Measurements from ENCODE around the gene EIF2B1. TPM values are rescaled to one million over a fixed set of nuclear protein-coding genes. Genes with fewer than 3 reads are reported as not detected.

The EIF2B1 gene
- total RNA-seq = 10 to 100 TPM; 50.5 to 55.7 (median 51.0) TPM
- total RNA-seq (2013) = 45.8 TPM

DNA sequence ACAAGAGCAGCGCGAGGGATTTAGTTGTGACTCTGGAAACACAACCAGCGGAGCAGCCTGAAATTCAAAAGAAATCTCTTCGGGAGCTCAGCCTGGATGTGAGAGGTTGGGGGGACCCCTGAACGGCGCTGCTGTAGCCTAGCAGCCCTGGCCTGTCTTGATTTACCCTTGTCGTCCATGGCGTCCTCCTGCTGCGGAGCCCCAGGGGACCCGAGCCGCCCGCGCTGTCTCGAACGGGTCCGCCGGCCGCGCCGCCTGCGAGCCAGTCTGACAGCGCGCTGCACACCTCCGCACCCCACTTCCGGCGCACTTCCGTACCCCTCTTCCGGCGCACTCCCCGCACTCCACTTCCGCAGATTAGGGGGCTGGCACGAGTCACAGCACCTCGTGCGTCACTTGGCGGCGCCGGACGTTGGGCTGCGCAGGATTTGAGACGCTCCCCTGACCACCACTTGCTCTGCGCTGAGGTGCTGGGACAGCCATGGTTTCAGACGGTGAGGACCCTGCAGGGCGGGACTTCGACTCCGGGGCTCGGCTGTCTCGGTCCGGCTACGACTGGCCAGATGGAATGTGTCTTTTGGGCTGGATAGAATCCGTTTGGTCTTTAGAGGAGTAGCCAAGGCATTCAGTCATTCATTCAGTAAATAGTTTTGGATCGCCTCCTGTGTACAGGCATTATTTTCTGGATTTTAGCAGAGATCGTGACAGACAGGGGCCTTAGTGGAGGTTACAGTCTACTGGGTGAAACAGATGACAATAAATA lies at the start of gene EIF2B1, which contains the start of gene GTF2H3:
Gene EIF2B1 (minus strand): TSS at position 308 of the 763 bp plus-strand sequence. CDS start 129 bp downstream, at position 179.
Gene GTF2H3 (plus strand): TSS at position 451 of the 763 bp plus-strand sequence. CDS start 31 bp downstream, at position 482.
- intact Hi-C loops (cut with micrococcal nuclease) = loop anchor here (1.0 kb wide), 2 partner anchors 49 to 175 kb away; partner anchors contain the start of genes SNRNP35 and TMED2
- H3K36me3 Mint-ChIP-seq = peaks cover 8% of the 10 kb centered on the region
- ATAC-seq (peak; percentile 93 to 98 (median 98)), DNase-seq (peak; percentile 96 to 98)
- peak within 1 kb of the TSS; percentile 97 for H3K4me3 Mint-ChIP-seq
- peak within 1 kb of the TSS; percentile 97 for H3K4me3 ChIP-seq (ENCODE audit: low read length)
- peak within 1 kb of the TSS; percentile 88 for H3K27ac ChIP-seq (ENCODE audit: low read length)
- no peaks in the 10 kb centered on the region for H3K27me3 ChIP-seq (ENCODE audit: control insufficient read depth, insufficient read depth, low read length)
- WGBS (ENCODE audit: insufficient coverage) = 0% methylated on average over 52 of the region's 52 CpGs
- peak within 1 kb of the TSS; percentile 98 for H3K27ac Mint-ChIP-seq
- H3K27me3 Mint-ChIP-seq (ENCODE audit: low read depth in 2 of 2) = no peaks in the 10 kb centered on the region
- no peaks in the 10 kb centered on the region for H3K9me3 ChIP-seq (ENCODE audit: control insufficient read depth, insufficient read depth, low read length)
- TF ChIP-seq CTCF (IDR thresholded peaks at IDR 0.05) = no peak
- peaks cover 26 to 28% of the 10 kb centered on the region in 2 donors for H3K4me1 Mint-ChIP-seq
- peaks cover 22% of the 10 kb centered on the region for H3K36me3 ChIP-seq (ENCODE audit: control insufficient read depth, insufficient read depth, low read length)
- no peaks in the 10 kb centered on the region for H3K9me3 Mint-ChIP-seq
- peaks cover 20% of the 10 kb centered on the region for H3K4me1 ChIP-seq (ENCODE audit: control insufficient read depth, insufficient read depth, low read length)

DNA sequence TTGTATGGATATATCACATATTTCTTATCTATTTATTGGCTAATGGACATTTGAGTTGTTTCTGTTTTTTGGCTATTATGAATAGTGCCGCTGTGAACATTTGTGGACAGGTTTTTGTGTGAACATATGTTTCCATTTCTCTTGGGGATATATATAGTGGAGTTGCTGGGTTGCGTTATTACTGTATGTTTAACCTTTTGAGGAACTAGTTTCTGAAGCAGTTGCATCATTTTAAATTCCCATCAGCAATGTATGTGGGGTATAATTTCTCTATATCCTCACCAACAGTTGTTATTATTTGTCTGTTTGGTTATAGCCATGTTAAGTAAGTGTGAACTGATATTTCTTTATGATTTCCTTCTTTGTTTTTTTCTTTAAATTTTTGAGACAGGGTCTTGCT lies 48.1 kb upstream of the EIF2B1 start:
- Histone ChIP-seq H3K4me3 (ENCODE audit: low read length) (no peak overlapping the region), H3K27me3 (ENCODE audit: control insufficient read depth, insufficient read depth, low read length) (no peaks in the 10 kb centered on the region), H3K9me3 (ENCODE audit: control insufficient read depth, insufficient read depth, low read length) (no peaks in the 10 kb centered on the region), H3K4me1 (ENCODE audit: control insufficient read depth, insufficient read depth, low read length) (no peaks in the 10 kb centered on the region), H3K27ac (ENCODE audit: low read length) (no peak overlapping the region), H3K36me3 (ENCODE audit: control insufficient read depth, insufficient read depth, low read length) (no peaks in the 10 kb centered on the region)
- H3K9me3 Mint-ChIP-seq = no peaks in the 10 kb centered on the region
- no peak overlapping the region for H3K4me3 Mint-ChIP-seq
- DNase-seq = no peak
- no peak for TF ChIP-seq CTCF (IDR thresholded peaks at IDR 0.05)
- intact Hi-C loops (cut with micrococcal nuclease) = no loop called here
- no peak for ATAC-seq
- no peaks in the 10 kb centered on the region for H3K27me3 Mint-ChIP-seq (ENCODE audit: low read depth in 2 of 2)
- 69% methylated on average over 1 of the region's 2 CpGs for WGBS (ENCODE audit: insufficient coverage)
- H3K4me1 Mint-ChIP-seq = no peaks in the 10 kb centered on the region
- H3K36me3 Mint-ChIP-seq = no peaks in the 10 kb centered on the region
- no peak overlapping the region for H3K27ac Mint-ChIP-seq

GRCh38 chr12:123678981-123679380 lies 45.5 kb upstream of the EIF2B1 start:
- no peaks in the 10 kb centered on the region for H3K27me3 Mint-ChIP-seq (ENCODE audit: low read depth in 2 of 2)
- no peaks in the 10 kb centered on the region for H3K36me3 Mint-ChIP-seq
- H3K36me3 ChIP-seq (ENCODE audit: control insufficient read depth, insufficient read depth, low read length) = peaks cover 1% of the 10 kb centered on the region
- 94% methylated on average over 10 of the region's 10 CpGs for WGBS (ENCODE audit: insufficient coverage)
- intact Hi-C loops (cut with micrococcal nuclease) = no loop called here
- no peak overlapping the region for H3K27ac Mint-ChIP-seq
- ATAC-seq (no peak), DNase-seq (no peak)
- TF ChIP-seq CTCF (IDR thresholded peaks at IDR 0.05) = no peak
- H3K9me3 Mint-ChIP-seq = no peaks in the 10 kb centered on the region
- no peaks in the 10 kb centered on the region for H3K9me3 ChIP-seq (ENCODE audit: control insufficient read depth, insufficient read depth, low read length)
- no peak overlapping the region for H3K4me3 Mint-ChIP-seq
- no peak overlapping the region for H3K4me3 ChIP-seq (ENCODE audit: low read length)
- no peaks in the 10 kb centered on the region for H3K4me1 ChIP-seq (ENCODE audit: control insufficient read depth, insufficient read depth, low read length)
- H3K27ac ChIP-seq (ENCODE audit: low read length) = no peak overlapping the region
- no peaks in the 10 kb centered on the region for H3K4me1 Mint-ChIP-seq
- H3K27me3 ChIP-seq (ENCODE audit: control insufficient read depth, insufficient read depth, low read length) = no peaks in the 10 kb centered on the region

All from natural killer cell (primary cell).